H1 (cell line): ENCODE results near the gene SMIM31. TPM values are rescaled to one million over a fixed set of nuclear protein-coding genes. Genes with fewer than 3 reads are reported as not detected.

Source experiments
- E2F6 ChIP-seq: IDR thresholded peaks from 2 replicates; pipeline ENCODE4 v1.6.1; 2012; ENCODE audit warnings: inconsistent platforms
- KDM4A ChIP-seq: IDR thresholded peaks from one replicate; pipeline ENCODE4 v1.7.1; 2012; ENCODE audit warnings: low read depth, mild to moderate bottlenecking, moderate library complexity, low read length, inconsistent platforms; ENCODE audit not compliant: severe bottlenecking
- POLR2A ChIP-seq, 2 experiments: IDR thresholded peaks; 1 replicate in 1 of 2; 2 replicates in 1 of 2; pipeline ENCODE4 v1.6.1; 2011; ENCODE audit warnings: low read depth in 2 of 2, low read length in 2 of 2, mild to moderate bottlenecking in 2 of 2; ENCODE audit errors: control extremely low read depth in 1 of 2
- SAP30 ChIP-seq: fragments of 300-600 bp; sonication (generic); IDR thresholded peaks from 2 replicates; pipeline ENCODE4 v1.7.1; 2012; ENCODE audit warnings: low read length, moderate library complexity, mild to moderate bottlenecking, inconsistent platforms; ENCODE audit not compliant: insufficient read depth, insufficient replicate concordance
- USF2 ChIP-seq: IDR thresholded peaks from 2 replicates; pipeline ENCODE4 v1.6.1; 2011; ENCODE audit warnings: low read length, improper control_type of control experiment
- polyA plus RNA-seq, 7 experiments: library from polyadenylated mRNA; depleted of rRNA in 3 of 7; stranded (reverse) in 5 of 7; unstranded in 2 of 7; fragments of >200 nt in 5 of 7; fragments of 200-250 nt in 2 of 7; gene quantifications; 1 replicate in 5 of 7; 2 replicates in 1 of 7; 4 replicates in 1 of 7; pipeline versions ENCODE4 v1.2.1 to v1.2.3, GENCODE V29; 2011 to 2013; ENCODE audit warnings: missing spikeins in 2 of 7, mixed read lengths in 2 of 7
- total RNA-seq: library from RNA; stranded (reverse); fragmentation: NEBNext Ultra II Directional; extraction: Animal tissue kit (Norgen Biotek cat#: 25700); gene quantifications from 2 replicates; pipeline ENCODE4 v1.2.1, GENCODE V29; 2021

The SMIM31 gene
- total and polyA plus RNA-seq, 2 of the 8 experiments (the other 6 are each of a cell fraction or from before 2014, with no cell fraction given) = not detected

- TF ChIP-seq SAP30 (no peak), POLR2A (IDR thresholded peaks at IDR 0.05; ENCODE audit: control extremely low read depth in 1 of 2, low read depth in 2 of 2, low read length in 2 of 2) (no peak), E2F6 (no peak), KDM4A (no peak), USF2 (no peak)
- TF ChIP-seq, all 59 proteins: peak for 0
Measured at GRCh38 chr4:164800786-164801185, 46.9 kb downstream of the SMIM31 start (continued).
